Measurements from ENCODE around the gene ATG3.
"Not testable (repeated sequence)": the region's sequence is repeated elsewhere in the genome, so short reads cannot be mapped to it uniquely, and the experiment has no call there.

GRCh38 chr3:112564247-112564939, 2.6 kb upstream of the ATG3 start:
- TF ChIP-seq CTCF, POLR2A, POLR2AphosphoS5 (IDR thresholded peaks at IDR 0.05): not testable (repeated sequence)

Data from transverse colon (tissue), 4 donors.